Mammary epithelial cell (primary cell): Measurements from ENCODE around the gene ITPR3.

Source experiments
- EZH2 ChIP-seq: IDR thresholded peaks from 2 replicates; pipeline ENCODE4 v1.6.1; 2012; ENCODE audit warnings: low read length, inconsistent platforms, borderline replicate concordance
- TF ChIP-seq, protein P1 (sequence below), 2 donors: IDR thresholded peaks in 1 of 2; conservative IDR thresholded peaks in 1 of 2; 2 replicates each; pipeline ENCODE4 v1.5.1; 2011 to 2012; ENCODE audit warnings: inconsistent platforms in 2 of 2, low read length in 2 of 2, mild to moderate bottlenecking in 2 of 2, control low read depth in 1 of 2, low read depth in 1 of 2; ENCODE audit not compliant: insufficient read depth in 1 of 2; ENCODE audit errors: extremely low read depth in 1 of 2

DNA sequence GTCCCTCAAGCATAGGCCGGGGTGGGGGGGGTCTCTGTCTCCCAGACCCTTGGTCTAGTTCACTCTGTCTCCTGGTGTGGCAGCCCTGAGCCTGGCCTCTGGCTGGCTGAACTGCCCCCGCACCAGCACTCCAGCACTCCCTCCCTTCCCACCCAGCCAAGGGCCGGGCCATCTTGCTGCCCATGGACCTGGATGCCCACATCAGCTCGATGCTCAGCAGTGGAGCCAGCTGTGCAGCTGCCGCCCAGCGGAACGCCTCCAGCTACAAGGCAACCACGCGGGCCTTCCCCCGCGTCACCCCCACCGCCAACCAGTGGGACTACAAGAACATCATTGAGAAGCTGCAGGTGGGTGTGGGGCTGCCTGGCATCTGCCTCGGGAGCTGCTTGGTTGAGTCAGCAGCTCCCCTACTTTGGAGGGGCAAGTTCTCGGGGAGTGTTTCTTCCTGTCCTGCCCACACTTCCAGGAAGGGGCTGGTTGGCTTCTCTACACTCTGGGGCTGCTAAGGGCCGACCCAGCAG is 62.0 kb downstream of the ITPR3 start:
- no peak for TF ChIP-seq EZH2
- TF ChIP-seq, protein P1, sequence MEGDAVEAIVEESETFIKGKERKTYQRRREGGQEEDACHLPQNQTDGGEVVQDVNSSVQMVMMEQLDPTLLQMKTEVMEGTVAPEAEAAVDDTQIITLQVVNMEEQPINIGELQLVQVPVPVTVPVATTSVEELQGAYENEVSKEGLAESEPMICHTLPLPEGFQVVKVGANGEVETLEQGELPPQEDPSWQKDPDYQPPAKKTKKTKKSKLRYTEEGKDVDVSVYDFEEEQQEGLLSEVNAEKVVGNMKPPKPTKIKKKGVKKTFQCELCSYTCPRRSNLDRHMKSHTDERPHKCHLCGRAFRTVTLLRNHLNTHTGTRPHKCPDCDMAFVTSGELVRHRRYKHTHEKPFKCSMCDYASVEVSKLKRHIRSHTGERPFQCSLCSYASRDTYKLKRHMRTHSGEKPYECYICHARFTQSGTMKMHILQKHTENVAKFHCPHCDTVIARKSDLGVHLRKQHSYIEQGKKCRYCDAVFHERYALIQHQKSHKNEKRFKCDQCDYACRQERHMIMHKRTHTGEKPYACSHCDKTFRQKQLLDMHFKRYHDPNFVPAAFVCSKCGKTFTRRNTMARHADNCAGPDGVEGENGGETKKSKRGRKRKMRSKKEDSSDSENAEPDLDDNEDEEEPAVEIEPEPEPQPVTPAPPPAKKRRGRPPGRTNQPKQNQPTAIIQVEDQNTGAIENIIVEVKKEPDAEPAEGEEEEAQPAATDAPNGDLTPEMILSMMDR (conservative IDR thresholded peaks at IDR 0.05 in 1 of 2, IDR thresholded peaks at IDR 0.05 in 1 of 2; ENCODE audit: extremely low read depth in 1 of 2, insufficient read depth in 1 of 2, low read depth in 1 of 2, low read length in 2 of 2): no peak
